ENCODE measurements around the gene ANAPC1. TPM values are rescaled to one million over a fixed set of nuclear protein-coding genes. Genes with fewer than 3 reads are reported as not detected.

The ANAPC1 gene
- total and polyA plus RNA-seq, 2 experiments from 2014 or later: 17.8 to 175 TPM

GRCh38 chr2:111908578-111908977, 24.6 kb upstream of the ANAPC1 start:
- no peak overlapping the region for H3K4me3 ChIP-seq
- H3K27ac Mint-ChIP-seq: no peak overlapping the region
- no peaks in the 10 kb centered on the region for H4K20me1 ChIP-seq (replicated peaks; ENCODE audit: insufficient read depth)
- no peaks in the 10 kb centered on the region for H3K9me2 ChIP-seq (ENCODE audit: insufficient read depth)
- H3F3A ChIP-seq (replicated peaks; ENCODE audit: low read depth): peaks cover 2% of the 10 kb centered on the region; the same call in 1 of the 2 replicates
- no peak overlapping the region for H3K4me3 Mint-ChIP-seq
- DNase-seq (ENCODE audit: low spot score) (no peak), ATAC-seq (no peak)
- H3K4me1 Mint-ChIP-seq: peaks cover 38% of the 10 kb centered on the region
- no peaks in the 10 kb centered on the region for H3K27me3 ChIP-seq (ENCODE audit: insufficient read depth)
- no peaks in the 10 kb centered on the region for H3K9me3 Mint-ChIP-seq
- no peaks in the 10 kb centered on the region for H3K36me3 Mint-ChIP-seq (ENCODE audit: low read depth)
- no peaks in the 10 kb centered on the region for H3K79me2 ChIP-seq (replicated peaks; ENCODE audit: insufficient read depth)
- H3K27ac ChIP-seq (ENCODE audit: low read depth): no peak overlapping the region
- TF ChIP-seq CREB1 (CRISPR knock-in tag; IDR thresholded peaks at IDR 0.05; ENCODE audit: low read depth) (no peak), EZH2 (IDR thresholded peaks at IDR 0.05; ENCODE audit: low read depth, unreplicated experiment) (no peak), ZNF331 (CRISPR knock-in tag; IDR thresholded peaks at IDR 0.05; ENCODE audit: low read depth) (no peak), JUNB (IDR thresholded peaks at IDR 0.05; ENCODE audit: unreplicated experiment) (no peak), POLR2AphosphoS5 (IDR thresholded peaks at IDR 0.05; ENCODE audit: low read depth) (no peak), EZH2phosphoT487 (IDR thresholded peaks at IDR 0.05; ENCODE audit: unreplicated experiment) (no peak), NANOG (IDR thresholded peaks at IDR 0.05; ENCODE audit: borderline replicate concordance) (no peak), REST (IDR thresholded peaks at IDR 0.05; ENCODE audit: unreplicated experiment) (no peak), ETS1 (IDR thresholded peaks at IDR 0.05) (no peak), ZNF462 (CRISPR knock-in tag; IDR thresholded peaks at IDR 0.05) (no peak), ZNF114 (CRISPR knock-in tag; IDR thresholded peaks at IDR 0.05) (no peak)
- TF ChIP-seq, protein P1, sequence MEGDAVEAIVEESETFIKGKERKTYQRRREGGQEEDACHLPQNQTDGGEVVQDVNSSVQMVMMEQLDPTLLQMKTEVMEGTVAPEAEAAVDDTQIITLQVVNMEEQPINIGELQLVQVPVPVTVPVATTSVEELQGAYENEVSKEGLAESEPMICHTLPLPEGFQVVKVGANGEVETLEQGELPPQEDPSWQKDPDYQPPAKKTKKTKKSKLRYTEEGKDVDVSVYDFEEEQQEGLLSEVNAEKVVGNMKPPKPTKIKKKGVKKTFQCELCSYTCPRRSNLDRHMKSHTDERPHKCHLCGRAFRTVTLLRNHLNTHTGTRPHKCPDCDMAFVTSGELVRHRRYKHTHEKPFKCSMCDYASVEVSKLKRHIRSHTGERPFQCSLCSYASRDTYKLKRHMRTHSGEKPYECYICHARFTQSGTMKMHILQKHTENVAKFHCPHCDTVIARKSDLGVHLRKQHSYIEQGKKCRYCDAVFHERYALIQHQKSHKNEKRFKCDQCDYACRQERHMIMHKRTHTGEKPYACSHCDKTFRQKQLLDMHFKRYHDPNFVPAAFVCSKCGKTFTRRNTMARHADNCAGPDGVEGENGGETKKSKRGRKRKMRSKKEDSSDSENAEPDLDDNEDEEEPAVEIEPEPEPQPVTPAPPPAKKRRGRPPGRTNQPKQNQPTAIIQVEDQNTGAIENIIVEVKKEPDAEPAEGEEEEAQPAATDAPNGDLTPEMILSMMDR (conservative IDR thresholded peaks at IDR 0.05; ENCODE audit: low read depth in 2 of 2): no peak
- H3K27me3 Mint-ChIP-seq (ENCODE audit: insufficient read depth, low read depth, poor library complexity): no peaks in the 10 kb centered on the region
- H2AFZ ChIP-seq: no peak overlapping the region
- no peaks in the 10 kb centered on the region for H3K36me3 ChIP-seq (ENCODE audit: insufficient read depth)
- peaks cover 34% of the 10 kb centered on the region for H3K4me1 ChIP-seq (ENCODE audit: insufficient read depth)
- no peak overlapping the region for H3K4me2 ChIP-seq
